ENCODE data around the gene B4GALT1.

DNA sequence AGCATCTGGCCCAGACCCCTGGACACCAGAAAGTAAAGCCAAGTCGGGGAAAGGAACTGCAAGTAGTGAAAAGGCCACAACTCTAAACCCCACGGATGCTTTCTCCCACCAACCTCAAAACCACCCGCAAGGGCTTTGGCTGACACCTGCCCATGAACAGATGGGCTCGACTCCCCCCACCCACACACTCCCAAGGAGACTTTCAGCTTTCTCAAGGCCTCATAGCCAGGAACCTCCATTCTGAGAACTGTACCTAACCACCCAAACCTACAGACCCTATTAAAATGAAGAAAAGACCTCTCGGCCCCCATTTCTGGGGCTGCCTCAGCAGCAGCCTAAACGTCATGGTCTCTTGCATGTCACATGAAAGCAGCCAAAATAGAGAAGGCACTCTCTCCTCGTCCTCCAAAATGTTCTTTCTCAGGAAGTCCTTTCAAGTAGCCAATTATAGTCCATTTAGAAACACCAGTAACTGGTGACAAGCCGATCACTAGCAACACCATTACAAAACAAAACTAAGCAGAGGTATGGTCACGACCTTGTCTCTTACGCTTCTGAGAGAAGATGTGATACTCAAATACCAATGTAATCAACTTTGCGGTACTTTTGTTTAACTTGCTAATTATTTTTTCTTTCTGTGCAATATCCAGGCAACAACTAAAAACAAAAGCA, 2.9 kb downstream of the B4GALT1 start:
- no peak for TF ChIP-seq SP1 (IDR thresholded peaks at IDR 0.05)
- TF ChIP-seq BHLHE40 (IDR thresholded peaks at IDR 0.05; ENCODE audit: borderline replicate concordance): no peak
- no peak for TF ChIP-seq NFRKB (IDR thresholded peaks at IDR 0.05)
- TF ChIP-seq ARNT (IDR thresholded peaks at IDR 0.05): no peak
- no peak for TF ChIP-seq FOXK2 (IDR thresholded peaks at IDR 0.05)

Measured in HEK293T (cell line).